GM12878 (cell line): ENCODE data around the gene LCA5. TPM values are rescaled to one million over a fixed set of nuclear protein-coding genes. Genes with fewer than 3 reads are reported as not detected.

Experiments used
- ATAC-seq: fragments of 200-7000 bp; cut with Tn5 transposase; 3 replicates; pipeline ENCODE4 v1.9.1; 2020; ENCODE audit warnings: mild to moderate bottlenecking, moderate library complexity
- BruUV-seq: library from RNA; stranded (reverse); fragments of 400-500 nt; replicated peaks from 2 replicates; lab custom pipeline; 2021; lab: Mats Ljungman, UMichigan
- CTCF ChIA-PET: fragments of 300-600 bp; sonication (Branson Sonifier 250); formaldehyde crosslinking; extraction: SDS; loops from one replicate; lab custom pipeline; 2021; ENCODE audit warnings: inconsistent platforms; lab: Yijun Ruan, JAX
- POLR2A ChIA-PET: fragments of 350-600 bp; formaldehyde crosslinking; extraction: SDS; loops from one replicate; lab custom pipeline; 2021; ENCODE audit warnings: inconsistent platforms; lab: Charles Lee
- RAD21 ChIA-PET: fragments of 300-600 bp; sonication (Branson Sonifier 250); formaldehyde crosslinking; loops from one replicate; lab custom pipeline; 2023; ENCODE audit warnings: antibody characterized with exemption; ENCODE audit not compliant: unreplicated experiment; lab: Charles Lee
- SMC1A ChIA-PET: fragments of 300-600 bp; sonication (Branson Sonifier 250); formaldehyde crosslinking; loops from one replicate; lab custom pipeline; 2023; ENCODE audit not compliant: unreplicated experiment, uncharacterized antibody; lab: Charles Lee
- DNase-seq: peaks from one replicate; pipeline ENCODE4 v3.0.0-alpha.2; 2011; ENCODE audit warnings: low read depth, low spot score
- FAIRE-seq: peaks from 3 replicates; lab custom pipeline; 2011; peaks lifted over from hg19 to GRCh38; lab: Jason Lieb, UNC
- H2AFZ ChIP-seq: 2 replicates; pipeline ENCODE4 v1.6.0; 2011; ENCODE audit warnings: low read depth, low read length, control low read depth; ENCODE audit not compliant: control insufficient read depth
- H3K27ac ChIP-seq: 2 replicates; pipeline ENCODE4 v1.5.1; 2011; ENCODE audit warnings: control low read depth; ENCODE audit not compliant: control insufficient read depth, insufficient read depth
- H3K27me3 ChIP-seq, 2 experiments: replicated peaks in 1 of 2; 2 replicates each; pipeline versions ENCODE4 v1.6.0 to v1.6.1; 2011; ENCODE audit warnings: low read length in 1 of 2; ENCODE audit not compliant: control insufficient read depth in 2 of 2, insufficient read depth in 2 of 2
- H3K36me3 ChIP-seq, 2 experiments: 2 replicates each; pipeline ENCODE4 v1.5.1; 2011; ENCODE audit warnings: low read length in 1 of 2; ENCODE audit not compliant: control insufficient read depth in 2 of 2, insufficient read depth in 2 of 2
- H3K4me1 ChIP-seq: 2 replicates; pipeline ENCODE4 v1.6.1; 2011; ENCODE audit warnings: mild to moderate bottlenecking, low read length, moderate library complexity, mixed read lengths; ENCODE audit not compliant: control insufficient read depth, insufficient read depth
- H3K4me2 ChIP-seq: 2 replicates; pipeline ENCODE4 v1.6.0; 2011; ENCODE audit warnings: control low read depth; ENCODE audit not compliant: control insufficient read depth, insufficient read depth
- H3K4me3 ChIP-seq: fragments of 200-600 bp; sonication (generic); 2 replicates; pipeline ENCODE4 v1.5.1; 2016
- H3K79me2 ChIP-seq: 2 replicates; pipeline ENCODE4 v1.6.0; 2011; ENCODE audit warnings: low read length; ENCODE audit not compliant: control insufficient read depth, insufficient read depth
- H3K9ac ChIP-seq: 2 replicates; pipeline ENCODE4 v1.8.0; 2011; ENCODE audit warnings: low read length, control low read depth, mixed read lengths; ENCODE audit not compliant: control insufficient read depth, insufficient read depth
- H3K9me3 ChIP-seq: replicated peaks from 3 replicates; pipeline ENCODE4 v1.5.1; 2011; ENCODE audit warnings: mild to moderate bottlenecking, low read length; ENCODE audit not compliant: control insufficient read depth, insufficient read depth
- H4K20me1 ChIP-seq: 2 replicates; pipeline ENCODE4 v1.6.0; 2011; ENCODE audit not compliant: control insufficient read depth, insufficient read depth
- RAD21 ChIP-seq: IDR thresholded peaks from 2 replicates; pipeline ENCODE4 v1.6.1; 2011; ENCODE audit warnings: mild to moderate bottlenecking, low read depth, low read length, moderate library complexity; ENCODE audit not compliant: insufficient read depth
- SMC3 ChIP-seq: IDR thresholded peaks from 2 replicates; pipeline ENCODE4 v1.6.1; 2011; ENCODE audit warnings: low read length, improper control_type of control experiment, borderline replicate concordance
- SREBF1 ChIP-seq: IDR thresholded peaks from 2 replicates; pipeline ENCODE4 v1.6.1; 2012; ENCODE audit warnings: mild to moderate bottlenecking, low read length
- WGBS: methylation state at CpG from one replicate; pipeline ENCODE4 v1.1.6; 2016; ENCODE audit warnings: low lambda C conversion rate; ENCODE audit not compliant: insufficient replicate concordance, insufficient coverage; ENCODE audit errors: missing lambda C conversion rate; 5-methylcytosine and 5-hydroxymethylcytosine counted together
- in situ Hi-C: fragments of 300-500 bp; cut with MboI; formaldehyde crosslinking; loops from 9 replicates; pipeline ENCODE4 v1.14.3; 2018; ENCODE audit warnings: mixed read lengths
- intact Hi-C: fragments of 100-400 bp; cut with micrococcal nuclease; formaldehyde crosslinking; loops from one replicate; pipeline ENCODE4 v1.14.2; 2022; ENCODE audit not compliant: unreplicated experiment
- polyA plus RNA-seq, 11 experiments: library from polyadenylated mRNA; depleted of rRNA in 4 of 11; unstranded in 6 of 11; stranded (reverse) in 5 of 11; fragments of >200 nt; fragmentation: Nextera tagmentation in 4 of 11; fragmentation: Illumina TruSeq in 1 of 11; extraction: Ambion mirVana in 4 of 11; extraction: Trizol in 1 of 11; gene quantifications; 1 replicate in 1 of 11; 2 replicates in 10 of 11; pipeline versions ENCODE4 v1.2.1 to v1.2.3, GENCODE V29; 2011 to 2016; ENCODE audit warnings: inconsistent platforms in 2 of 11, missing spikeins in 2 of 11, low read depth in 1 of 11
- total RNA-seq, 4 experiments: library from RNA; depleted of rRNA in 3 of 4; stranded (reverse); fragments of >200 nt in 3 of 4; fragmentation: Illumina TruSeq in 1 of 4; extraction: Trizol in 1 of 4; gene quantifications; 2 replicates each; pipeline versions ENCODE4 v1.2.1 to v1.2.3, GENCODE V29; 2013 to 2021
- TF ChIP-seq, protein P1 (sequence below), 3 experiments: IDR thresholded peaks in 2 of 3; conservative IDR thresholded peaks in 1 of 3; 2 replicates each; pipeline ENCODE4 v1.5.1; 2011; ENCODE audit warnings: low read depth in 3 of 3, low read length in 3 of 3, mild to moderate bottlenecking in 3 of 3, control low read depth in 2 of 3, moderate library complexity in 2 of 3, inconsistent platforms in 1 of 3, mixed read lengths in 1 of 3; ENCODE audit not compliant: control insufficient read depth in 2 of 3, insufficient read depth in 1 of 3; ENCODE audit errors: extremely low read depth in 1 of 3

The LCA5 gene
- total and polyA plus RNA-seq, 10 of the 15 experiments (the other 5 are each of a cell fraction or from before 2014, with no cell fraction given), result 0.13 to 0.45 (median 0.27) TPM

DNA sequence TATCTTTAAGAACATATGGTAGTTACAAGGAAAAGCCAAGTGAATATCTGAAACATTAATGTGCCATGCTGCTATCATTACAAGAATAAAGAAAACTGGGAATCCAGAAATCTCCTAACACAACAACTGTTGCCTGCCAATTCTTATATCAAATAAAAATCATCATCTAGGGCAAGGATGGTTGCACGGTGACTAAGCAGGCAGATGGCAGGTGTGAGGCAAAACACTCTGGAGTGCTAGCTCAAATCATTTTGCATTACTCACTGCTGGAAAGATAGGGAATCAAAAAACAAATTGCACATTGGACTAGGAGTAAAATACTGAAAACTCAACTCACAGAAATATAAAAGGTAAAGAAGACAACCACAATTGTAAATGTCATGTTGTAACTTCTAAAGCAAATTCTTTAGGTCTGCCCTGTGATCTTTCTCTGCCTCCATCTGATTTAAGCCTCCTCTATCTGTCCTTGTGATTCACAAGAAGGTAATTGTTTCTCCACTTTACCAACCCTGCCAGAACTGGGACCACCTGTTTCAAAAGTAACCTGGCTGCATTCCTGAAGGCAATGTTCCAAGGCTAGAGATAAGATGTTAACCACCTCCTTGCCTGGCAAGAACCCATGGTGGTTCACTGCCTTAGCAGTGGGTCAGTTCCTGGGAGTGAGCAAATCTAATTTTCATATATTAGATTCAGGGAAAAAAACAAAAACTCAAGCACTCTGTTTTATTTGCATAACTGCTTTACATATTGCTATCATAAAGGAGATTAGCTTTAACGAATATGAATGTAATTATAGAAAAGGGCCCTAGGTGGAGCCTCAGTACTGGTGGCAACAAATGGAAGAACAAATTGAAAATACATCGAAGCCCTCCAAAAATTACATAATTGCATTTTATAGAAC lies 33.1 kb upstream of the LCA5 start:
- Histone ChIP-seq H2AFZ (0 out of 2 replicates have a peak overlapping the region, but pooled peaks have one; percentile 29), H3K36me3 (no peaks in the 10 kb centered on the region), H3K79me2 (no peaks in the 10 kb centered on the region), H3K27me3 (no peaks in the 10 kb centered on the region), H3K27ac (no peak overlapping the region), H3K9me3 (no peaks in the 10 kb centered on the region), H4K20me1 (no peaks in the 10 kb centered on the region), H3K9ac (no peak overlapping the region), H3K4me1 (no peaks in the 10 kb centered on the region), H3K4me3 (no peak overlapping the region), H3K4me2 (peak overlapping the region; percentile 33; the same call in 1 of the 2 replicates)
- intact Hi-C loops (loop anchor here (1.0 to 2.0 kb wide), 3 partner anchors 102 to 244 kb away; no protein-coding TSS in a partner anchor), in situ Hi-C loops (no loop called here)
- peak; percentile 79 for ATAC-seq
- ChIA-PET RAD21 (interaction anchor here (0.7 to 1.1 kb wide), 4 partner anchors 100 to 244 kb away, joined by 3 to 4 read pairs (median 3); no protein-coding TSS in a partner anchor), SMC1A (interaction anchor here (0.7 to 3.0 kb wide), 9 partner anchors 8 to 243 kb away, joined by 3 to 9 read pairs (median 3); no protein-coding TSS in a partner anchor), POLR2A (no interaction called here), CTCF (interaction anchor here (0.6 to 2.2 kb wide), 19 partner anchors 7 to 300 kb away, joined by 3 to 12 read pairs (median 4); no protein-coding TSS in a partner anchor)
- 12% methylated on average over 3 of the region's 3 CpGs for WGBS
- FAIRE-seq, result peak; percentile 52
- no TSS peak for BruUV-seq
- DNase-seq, result no peak
- TF ChIP-seq SREBF1 (no peak), SMC3 (peak; percentile 57; the same call in 1 of the 2 replicates), RAD21 (peak; percentile 76)
- TF ChIP-seq, protein P1, sequence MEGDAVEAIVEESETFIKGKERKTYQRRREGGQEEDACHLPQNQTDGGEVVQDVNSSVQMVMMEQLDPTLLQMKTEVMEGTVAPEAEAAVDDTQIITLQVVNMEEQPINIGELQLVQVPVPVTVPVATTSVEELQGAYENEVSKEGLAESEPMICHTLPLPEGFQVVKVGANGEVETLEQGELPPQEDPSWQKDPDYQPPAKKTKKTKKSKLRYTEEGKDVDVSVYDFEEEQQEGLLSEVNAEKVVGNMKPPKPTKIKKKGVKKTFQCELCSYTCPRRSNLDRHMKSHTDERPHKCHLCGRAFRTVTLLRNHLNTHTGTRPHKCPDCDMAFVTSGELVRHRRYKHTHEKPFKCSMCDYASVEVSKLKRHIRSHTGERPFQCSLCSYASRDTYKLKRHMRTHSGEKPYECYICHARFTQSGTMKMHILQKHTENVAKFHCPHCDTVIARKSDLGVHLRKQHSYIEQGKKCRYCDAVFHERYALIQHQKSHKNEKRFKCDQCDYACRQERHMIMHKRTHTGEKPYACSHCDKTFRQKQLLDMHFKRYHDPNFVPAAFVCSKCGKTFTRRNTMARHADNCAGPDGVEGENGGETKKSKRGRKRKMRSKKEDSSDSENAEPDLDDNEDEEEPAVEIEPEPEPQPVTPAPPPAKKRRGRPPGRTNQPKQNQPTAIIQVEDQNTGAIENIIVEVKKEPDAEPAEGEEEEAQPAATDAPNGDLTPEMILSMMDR (IDR thresholded peaks at IDR 0.05 in 2 of 3, conservative IDR thresholded peaks at IDR 0.05 in 1 of 3; ENCODE audit: control insufficient read depth in 2 of 3, extremely low read depth in 1 of 3, insufficient read depth in 1 of 3, low read depth in 3 of 3, low read length in 3 of 3), result peak; percentile 43 to 62 (median 56); a peak in 5 of 6 replicates
